Thyroid gland (tissue), 4 donors: Measurements from ENCODE around the gene HAPSTR1.

Experiments used
- CTCF ChIP-seq, 6 experiments: fragments of 200-600 bp in 3 of 6; fragments of 450-650 bp in 3 of 6; sonication (generic) in 3 of 6; IDR thresholded peaks; one replicate each; pipeline ENCODE4 v1.5.1; 2016 to 2019; ENCODE audit warnings: antibody characterized with exemption in 6 of 6, mild to moderate bottlenecking in 2 of 6, inconsistent platforms in 1 of 6, moderate library complexity in 1 of 6
- POLR2A ChIP-seq, 2 donors: fragments of 450-650 bp; IDR thresholded peaks; one replicate each; pipeline ENCODE4 v1.6.1; 2017; ENCODE audit warnings: antibody characterized with exemption in 2 of 2, mild to moderate bottlenecking in 2 of 2, moderate library complexity in 1 of 2

- no peak for TF ChIP-seq POLR2A (IDR thresholded peaks at IDR 0.05)
- no peak for TF ChIP-seq CTCF (IDR thresholded peaks at IDR 0.05)
Observed at GRCh38 chr16:9042964-9043680, 48.3 kb upstream of the HAPSTR1 start.
